DMS153 (cell line): ENCODE data around the gene MTA3.

Source experiments
- DNase-seq: peaks from one replicate; lab custom pipeline; 2025; lab: John Stamatoyannopoulos, UW

MTA3 gene

DNA sequence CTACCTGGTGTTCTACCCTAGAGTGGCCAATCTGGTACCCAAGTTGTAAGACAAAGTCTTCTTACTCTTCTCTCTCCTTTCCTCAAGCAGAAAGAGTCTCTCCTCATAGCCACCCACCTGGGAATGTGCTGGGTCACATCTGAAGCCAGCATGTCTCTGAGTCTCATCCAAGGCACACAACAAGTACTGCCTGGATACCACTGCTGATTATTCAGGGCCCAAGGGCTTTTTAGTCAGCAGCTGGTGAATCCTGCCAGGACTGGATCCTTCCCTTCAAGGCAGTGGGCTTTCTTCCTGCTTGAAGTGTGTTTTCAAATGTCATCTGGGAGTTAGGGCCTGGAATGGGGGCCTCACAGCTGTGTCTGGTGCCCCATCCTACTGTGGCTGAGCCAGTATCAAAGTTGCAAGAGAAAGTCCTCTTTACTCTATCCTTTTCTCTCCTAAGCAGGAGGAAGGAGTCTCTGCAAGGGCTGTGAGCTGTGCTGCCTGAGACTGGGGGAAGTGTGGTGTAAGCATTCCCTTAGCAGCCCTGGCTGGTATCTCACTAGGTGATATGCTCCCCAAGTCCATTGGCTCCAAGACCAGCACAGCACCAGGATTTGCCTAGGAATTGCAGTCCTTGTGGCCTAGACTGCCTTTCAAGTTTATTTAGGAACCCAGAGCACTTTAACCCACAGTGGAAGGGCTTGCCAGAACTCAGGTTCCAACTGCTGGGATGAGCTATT lies 168.3 kb downstream of the MTA3 start:
- no peak for DNase-seq

DNA sequence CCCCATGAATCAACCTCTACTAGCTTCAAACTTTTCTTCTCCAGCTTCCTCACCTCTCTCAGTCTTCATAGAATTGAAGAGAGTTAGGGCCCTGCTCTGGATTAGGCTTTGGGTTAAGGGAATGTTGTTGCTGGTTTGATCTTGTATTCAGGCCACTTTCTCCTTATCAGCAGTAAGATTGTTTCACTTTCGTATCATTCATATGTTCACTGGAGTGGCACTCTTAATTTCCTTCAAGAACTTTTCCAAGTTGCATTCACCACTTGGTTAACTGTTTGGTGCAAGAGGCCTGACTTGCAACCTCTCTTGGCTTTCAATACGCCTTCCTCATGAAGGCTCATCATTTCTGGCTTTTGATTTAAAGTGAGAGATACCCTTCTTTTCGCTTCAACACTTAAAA lies 172.7 kb downstream of the MTA3 start:
- DNase-seq: no peak

DNA sequence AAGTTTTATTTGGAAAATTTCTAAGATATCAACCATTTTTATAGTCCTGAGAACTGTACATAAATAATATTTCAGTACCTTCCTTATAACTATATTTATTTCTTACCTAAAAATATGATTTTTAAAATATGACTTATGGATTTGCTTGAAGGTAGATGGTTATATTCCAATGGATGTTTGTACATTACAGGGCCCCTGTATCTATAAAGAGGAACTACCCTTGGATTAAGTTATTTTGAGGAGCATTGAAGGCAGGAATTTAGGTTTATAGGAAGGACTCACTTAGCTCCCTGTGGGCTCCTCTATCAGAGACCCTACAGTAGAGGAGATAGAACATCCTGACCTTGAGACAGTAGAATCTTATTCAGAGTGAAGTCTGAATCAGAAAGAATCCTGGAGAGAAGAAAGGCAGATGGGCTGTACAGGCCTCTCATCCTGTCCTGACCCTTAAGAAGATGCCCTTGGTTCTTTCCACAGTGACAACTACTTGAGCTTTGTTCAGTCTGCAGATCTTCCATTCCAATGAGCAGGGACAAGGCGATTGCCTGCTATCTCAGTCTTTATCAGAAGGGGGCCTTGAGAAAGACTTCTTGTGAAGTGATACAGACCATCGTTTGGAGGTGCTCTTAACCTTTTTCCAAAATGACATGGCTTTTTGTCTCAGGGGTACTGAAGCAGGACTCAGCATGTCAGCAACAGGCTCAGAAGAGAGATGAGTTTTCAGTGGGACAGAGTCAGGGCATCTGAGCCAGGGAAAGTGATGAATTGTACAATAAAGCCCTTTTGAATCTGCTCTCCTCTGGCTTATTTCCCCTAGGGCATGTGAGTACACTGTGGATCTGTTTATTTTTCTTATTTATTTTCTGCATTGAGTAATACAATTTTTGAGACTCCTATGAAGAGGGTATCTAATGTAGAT lies 174.6 kb downstream of the MTA3 start:
- no peak for DNase-seq

DNA sequence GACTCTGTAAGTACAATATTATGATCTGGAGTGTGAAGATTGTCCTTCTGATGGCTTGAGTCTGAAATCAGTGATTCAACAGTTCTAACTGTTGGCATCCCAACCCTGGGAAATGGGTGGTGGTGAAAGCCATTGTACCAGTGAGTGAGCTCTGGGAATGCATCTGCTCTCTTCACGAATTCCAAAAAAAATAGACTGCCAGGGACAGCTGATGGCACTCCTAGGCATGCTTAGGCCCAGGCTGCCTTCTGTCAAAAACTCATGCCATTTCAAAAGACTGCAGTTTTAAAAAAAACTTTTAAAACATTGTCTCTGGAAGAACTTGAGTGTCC lies 175.2 kb downstream of the MTA3 start:
- DNase-seq: no peak

DNA sequence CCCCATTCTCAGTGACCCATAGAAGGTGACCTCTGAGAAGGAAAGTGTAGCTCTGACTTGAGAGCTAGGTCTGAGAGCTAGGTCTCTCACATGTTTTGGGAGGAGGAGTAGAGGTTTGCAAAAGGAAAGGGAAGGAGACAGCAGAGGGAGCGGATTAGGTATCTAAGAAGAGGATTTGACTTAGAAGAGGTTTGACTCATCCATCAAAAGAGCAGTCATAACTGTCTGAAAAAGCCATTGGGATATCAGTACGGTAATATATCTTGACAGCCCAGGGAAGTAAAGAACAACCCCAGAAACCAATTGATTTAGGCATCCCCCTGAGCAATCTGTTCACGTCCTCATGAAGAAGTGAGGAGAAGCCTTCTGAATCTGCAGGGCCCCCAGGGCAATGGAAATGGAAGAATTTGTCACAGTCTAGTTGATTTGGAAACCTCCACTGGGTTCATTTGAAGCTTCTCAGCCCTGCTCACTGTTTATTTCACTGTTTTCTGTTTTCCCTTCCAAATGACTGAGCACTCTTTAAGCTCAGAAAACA lies 176.2 kb downstream of the MTA3 start:
- DNase-seq: no peak

DNA sequence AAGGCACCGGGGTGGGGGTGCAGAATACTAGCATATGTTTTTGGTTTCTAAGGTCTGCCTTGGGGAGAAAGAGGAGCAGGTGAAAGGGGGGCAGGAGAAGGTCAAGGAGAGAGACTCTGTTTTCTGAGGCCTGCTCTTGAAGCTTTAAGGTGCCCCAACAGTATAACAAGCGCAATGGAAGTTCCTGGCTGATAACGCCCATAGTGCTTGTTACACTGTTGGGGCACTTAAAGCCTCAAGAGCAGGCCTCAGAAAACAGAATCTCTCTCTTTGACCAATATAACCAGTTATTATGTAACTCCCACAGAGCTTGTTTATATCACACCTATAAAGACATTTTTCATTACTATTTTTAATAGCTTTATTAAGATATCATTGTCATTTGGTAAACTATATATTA lies 179.0 kb downstream of the MTA3 start:
- DNase-seq: no peak

DNA sequence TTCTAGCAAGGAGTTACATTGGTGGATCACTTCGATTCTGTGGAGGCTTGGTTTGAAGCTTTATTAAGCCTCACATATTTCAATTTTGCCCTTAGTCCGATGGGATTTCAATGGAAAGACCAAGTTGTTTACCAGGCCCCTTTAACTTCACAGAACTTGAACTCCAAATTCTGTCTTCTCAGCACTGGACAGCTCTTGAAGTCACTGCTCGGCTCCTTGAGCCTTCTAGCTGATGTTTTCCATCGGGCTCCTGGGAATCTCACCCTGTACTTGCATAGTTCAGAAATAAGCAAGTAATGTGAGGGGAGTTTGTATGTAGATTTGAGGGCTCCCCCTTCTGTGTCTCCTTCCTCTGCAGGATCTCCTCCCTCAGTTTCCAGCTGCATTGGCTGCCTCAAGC lies 180.4 kb downstream of the MTA3 start:
- DNase-seq: no peak

DNA sequence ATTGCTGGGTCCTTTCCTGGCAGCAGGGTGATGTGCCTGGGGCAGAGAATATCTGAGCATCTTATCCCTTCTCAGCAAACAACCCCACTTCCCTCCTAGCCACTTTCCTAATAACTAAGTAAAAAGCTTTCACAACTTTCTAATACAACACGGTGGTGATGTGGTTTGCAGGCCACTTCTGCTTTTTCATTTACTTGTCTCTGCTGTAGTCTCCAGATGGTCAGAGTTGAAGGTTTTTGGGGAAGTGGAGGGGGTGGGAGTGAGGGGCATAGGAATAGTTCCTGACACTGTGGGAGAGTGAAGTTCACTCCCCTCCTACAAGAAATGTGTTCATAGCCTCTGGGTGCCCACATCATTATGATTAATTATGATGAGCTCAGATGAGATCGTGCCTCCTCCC lies 183.9 kb downstream of the MTA3 start:
- no peak for DNase-seq

DNA sequence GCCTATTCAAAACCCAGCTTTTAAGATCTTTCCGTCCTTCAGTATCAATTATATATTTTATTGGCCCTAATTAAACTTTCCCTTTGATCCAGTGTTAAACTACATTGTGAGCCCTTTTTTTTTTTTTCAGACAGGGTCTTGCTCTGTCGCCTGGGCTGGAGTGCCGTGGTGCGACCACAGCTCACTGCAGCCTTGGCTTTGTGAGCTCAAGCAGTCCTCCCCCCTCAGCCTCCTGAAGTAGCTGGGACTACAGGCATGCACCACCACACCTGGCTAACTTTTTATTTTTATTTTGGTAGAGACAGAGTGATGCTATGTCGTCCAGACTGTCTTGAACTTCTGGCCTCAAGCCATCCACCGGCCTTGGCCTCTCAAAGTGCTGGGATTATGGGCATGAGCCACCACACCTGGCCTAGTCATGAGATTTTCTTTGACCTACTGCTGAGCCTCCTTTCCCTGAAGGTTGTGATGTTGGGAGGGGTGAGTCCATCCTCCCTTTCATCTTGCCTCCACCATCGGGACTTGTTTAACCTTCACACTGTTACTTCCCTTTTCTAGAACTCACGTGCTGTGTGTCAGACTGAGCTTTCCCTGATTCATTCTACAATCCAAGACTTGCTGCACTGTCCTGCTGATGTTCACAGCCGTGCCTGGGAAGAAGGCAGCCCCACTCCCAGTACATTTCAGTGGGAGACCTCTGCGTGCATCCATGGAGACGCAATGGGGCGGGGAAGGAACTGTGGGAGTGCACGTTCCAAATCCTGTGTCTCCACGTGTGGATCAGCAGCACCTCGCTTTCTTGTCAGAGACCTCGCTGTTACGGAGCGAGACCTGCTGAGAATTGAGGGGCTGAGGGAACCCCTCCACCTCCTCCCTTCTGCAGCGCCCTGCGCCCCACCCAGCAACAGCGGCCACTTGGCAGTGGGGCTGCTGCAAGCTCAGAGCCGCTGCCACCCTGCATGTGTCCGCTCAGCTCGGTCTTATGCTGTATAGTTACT lies 184.7 kb downstream of the MTA3 start:
- no peak for DNase-seq

DNA sequence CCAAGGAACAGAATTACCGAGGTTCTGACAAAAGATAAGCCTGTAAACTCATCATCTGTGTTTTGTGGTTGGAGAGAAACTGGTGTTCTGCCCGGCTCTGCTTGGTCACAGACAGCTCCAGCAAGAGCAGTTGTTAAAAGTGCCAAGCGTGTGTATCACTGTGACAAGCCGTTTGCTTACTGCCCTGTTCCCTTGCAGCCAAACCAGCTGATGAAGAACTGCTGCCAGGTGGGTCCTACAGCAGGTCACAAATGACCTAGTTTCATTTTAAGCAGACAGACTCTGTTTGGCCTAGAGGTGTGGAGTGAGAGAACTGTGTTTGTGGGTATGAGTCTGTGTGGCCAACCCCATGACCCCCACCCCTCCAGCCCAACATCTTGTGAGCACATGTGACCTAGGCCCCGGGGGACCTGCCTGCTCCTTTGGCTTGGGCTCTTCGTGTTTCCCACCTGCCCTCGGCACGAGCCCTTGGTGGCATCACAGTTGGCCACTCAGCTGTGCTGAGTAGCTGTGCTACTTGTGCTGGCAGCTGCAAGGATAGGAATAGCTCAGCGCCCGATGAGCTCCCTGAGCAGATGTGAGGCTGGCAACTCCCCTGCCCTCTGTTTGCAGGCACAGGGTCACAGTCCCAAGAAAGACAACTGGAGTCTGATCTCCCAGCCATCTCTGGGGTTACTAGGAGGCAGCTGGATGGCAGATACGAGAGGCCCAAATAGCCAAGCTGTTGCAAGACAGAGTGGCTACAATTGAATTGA lies 185.8 kb downstream of the MTA3 start:
- no peak for DNase-seq

DNA sequence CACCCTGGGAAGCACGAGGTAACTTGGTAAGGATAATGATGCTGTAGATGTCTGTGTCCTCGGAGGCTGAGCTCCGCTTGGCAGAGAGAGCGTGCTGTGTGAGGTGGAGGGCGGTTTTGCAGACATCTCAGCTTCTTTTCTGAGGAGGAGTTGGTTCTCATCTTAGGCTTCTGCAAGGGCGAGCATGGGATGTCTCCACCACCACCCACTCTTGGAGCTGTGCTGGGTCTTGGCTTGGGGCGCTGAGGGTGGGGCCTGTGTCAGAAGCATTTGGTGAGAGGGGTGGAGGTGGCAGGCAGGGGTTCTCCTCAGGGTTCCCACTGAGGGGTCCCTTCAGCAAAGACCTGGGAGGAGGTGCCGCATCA lies 186.3 kb downstream of the MTA3 start:
- DNase-seq: no peak

DNA sequence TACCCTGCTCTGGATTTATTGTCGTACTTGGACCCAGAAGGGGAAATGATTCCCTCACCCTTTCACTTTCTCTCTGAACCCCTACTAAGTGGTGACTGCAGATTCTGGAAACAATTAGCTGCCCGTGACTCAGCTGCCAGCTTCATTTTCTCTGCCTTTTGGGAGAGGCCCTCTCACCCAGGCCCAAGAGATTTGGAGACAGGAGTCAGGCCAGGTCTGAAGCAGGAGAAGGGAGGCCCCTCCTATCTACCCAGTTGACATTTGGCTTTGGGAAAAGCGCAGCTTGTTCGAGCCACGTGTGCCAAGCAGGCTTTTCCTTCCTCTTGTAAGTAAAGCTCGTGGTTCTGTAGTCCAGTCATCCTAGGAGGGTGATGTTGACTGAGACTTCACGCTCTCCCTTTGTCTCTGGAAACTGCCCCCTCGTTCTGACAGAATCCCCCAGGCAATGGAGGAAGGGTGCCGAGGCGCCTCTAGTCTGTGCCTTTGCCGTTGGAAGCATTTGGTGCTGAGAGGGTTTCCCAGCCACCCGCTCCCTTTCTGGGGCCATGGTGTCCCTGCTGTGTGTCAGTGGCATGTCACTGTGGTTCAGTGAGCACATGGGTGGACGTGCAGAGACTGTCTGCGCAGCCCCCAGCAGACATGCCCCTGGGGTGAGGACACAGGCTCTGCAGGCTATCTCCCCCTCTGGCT lies 186.9 kb downstream of the MTA3 start:
- DNase-seq: no peak

DNA sequence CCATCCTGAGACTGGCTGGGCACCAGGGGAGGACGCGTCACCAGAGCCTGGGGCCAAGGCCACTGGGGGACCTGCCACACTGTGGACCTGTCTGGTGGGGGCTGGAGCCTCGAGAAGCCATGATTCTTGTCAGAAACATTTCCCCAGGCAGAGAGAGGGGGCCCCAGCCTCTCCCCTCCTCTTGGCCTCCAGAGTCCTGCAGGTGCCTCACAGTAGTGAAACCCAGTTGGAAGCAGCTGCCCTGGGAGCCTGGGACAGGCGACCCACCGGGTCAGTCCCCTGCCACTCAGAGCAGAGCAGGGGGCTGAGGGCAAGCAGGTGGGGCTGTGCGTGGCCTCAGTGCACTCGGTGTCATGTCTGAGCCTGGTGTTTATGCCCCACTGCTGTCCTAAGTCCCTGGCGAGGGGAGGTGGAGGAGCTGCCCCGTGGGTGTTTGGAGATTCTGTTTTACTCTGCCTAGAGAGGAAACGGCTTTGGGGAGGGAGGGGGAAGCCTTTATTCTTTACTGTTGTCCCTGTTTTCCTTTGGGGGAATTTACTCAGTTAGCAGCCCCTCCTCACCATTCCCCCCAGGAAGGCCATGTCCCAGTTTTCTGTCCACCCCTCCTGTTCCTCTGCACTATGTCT lies 187.8 kb downstream of the MTA3 start:
- no peak for DNase-seq

DNA sequence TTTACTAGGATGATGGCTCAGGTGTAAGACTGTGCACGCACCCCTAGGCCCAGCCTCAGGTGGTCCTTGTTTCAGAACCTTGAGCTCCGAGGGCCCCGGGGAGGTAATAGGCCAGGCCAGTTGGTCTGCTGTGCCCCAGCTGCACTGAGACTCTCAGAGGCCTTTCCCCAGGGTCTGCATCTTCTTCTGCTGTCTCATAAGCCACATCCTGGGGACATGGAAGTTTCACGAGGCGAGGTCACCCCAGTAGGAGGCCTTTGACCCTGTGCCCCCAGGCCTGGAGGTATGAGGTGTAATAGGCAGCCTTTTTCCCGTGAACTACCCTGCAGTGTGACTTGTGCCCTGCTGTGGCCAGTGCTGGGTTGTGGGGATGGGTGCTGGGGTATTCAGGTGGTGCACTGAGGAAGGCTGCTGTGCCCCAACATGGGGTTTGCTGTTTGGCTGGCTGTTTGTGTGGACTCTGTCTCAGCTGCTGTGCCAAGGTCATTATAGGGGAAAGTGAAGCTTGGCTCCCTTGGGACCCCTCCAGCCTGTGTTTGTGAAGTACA lies 188.6 kb downstream of the MTA3 start:
- DNase-seq: no peak

DNA sequence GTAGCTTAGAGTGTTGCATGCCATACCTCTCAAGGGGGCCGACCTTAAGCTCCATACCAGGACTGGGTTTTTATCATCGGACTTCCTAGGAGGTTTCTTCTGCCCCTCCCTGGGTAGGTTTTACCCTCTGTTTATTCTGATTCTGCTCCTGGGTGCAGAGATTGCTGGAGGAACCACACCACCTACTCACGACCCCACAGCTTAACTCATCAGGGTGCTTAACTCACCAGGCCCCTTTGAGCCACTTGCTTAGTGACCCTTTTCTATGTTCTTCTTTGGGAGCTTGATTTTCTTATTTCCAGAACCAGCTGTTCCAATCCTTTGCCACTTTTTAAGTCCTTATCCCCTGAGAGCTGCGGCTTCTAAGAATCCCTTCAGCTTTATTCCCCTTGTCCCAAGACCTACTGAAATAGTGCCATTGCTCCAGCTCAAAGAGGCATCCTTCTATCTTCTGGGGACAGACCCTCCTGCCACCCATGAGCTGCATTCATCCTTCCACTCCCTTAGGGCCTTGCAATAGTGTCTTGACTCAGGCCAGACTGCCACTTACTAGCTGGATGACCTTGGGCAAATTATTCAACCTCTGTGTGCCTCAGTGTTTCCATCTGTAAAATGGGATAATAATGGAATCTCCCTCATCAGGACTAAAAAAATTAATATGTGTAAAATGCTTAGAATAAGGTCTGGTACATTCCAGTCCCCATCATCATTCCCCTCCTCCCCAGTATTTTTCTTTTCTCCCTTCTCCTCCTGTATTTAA lies 189.7 kb downstream of the MTA3 start:
- DNase-seq: no peak

DNA sequence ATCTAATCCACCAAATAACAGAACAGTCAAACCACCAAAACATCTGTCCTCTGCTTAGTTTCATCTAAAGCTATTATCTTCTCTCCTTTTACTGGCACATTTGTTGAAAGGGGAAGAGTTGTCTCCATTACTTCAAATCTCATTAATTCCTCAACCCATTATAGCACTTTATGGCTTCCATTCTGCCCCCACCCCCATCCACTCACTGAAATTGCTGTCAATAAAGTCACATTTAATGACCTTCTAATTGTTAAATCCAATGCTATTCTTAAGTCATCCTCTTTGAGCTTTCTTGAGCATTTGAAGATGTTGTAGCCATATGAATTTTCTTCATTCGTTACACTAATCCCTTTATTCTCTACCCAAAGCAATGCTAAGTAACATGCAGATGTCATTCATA lies 190.3 kb downstream of the MTA3 start:
- no peak for DNase-seq

DNA sequence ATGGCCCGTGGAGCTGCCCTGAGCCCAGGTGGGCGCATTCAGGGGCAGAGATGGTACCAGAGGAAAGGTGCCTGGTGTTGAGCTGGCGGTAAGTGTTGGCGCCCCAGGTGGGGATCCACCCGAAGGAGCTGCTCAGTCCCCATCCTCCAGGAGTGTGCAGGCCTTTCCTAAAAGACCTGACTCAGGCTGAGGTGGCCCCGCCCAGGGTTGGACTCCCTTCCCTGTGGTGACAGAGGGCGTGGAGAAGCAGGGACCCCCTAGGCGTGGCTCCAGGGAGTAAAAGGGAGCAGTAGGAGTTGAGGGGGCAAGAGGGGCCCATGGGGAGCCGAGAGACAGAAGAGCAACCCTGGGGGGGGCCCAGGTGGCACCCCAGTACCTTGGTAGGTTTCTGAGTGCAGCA lies 193.1 kb downstream of the MTA3 start:
- no peak for DNase-seq

DNA sequence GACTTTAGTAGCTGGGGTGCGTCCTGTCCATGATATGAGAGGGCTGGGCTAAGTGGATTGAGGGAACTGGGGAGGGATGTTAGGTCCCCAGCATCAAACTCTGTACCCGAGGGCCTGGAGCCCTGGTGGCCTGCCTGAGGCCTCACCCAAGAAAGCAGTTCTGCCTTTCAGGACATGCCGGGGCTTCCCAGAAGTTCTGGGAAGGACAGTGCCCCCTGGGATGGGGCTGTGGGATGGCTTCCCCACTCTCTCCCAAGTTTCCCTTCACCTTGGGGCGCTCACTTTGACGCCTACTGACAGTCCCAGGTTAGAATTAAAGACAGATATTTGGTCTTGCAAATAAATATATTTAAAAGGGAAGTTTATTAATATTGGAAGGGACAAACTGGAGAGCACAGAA lies 193.7 kb downstream of the MTA3 start:
- no peak for DNase-seq
